GM19043 (cell line): ENCODE measurements around the gene CALML4.
"Not testable (repeated sequence)": the region's sequence is repeated elsewhere in the genome, so short reads cannot be mapped to it uniquely, and the experiment has no call there.

Experiments used
- ATAC-seq: cut with Tn5 transposase; IDR thresholded peaks from one replicate; pipeline ENCODE4 v1.9.1; 2021; ENCODE audit warnings: low read depth; ENCODE audit not compliant: unreplicated experiment

CALML4 gene

DNA sequence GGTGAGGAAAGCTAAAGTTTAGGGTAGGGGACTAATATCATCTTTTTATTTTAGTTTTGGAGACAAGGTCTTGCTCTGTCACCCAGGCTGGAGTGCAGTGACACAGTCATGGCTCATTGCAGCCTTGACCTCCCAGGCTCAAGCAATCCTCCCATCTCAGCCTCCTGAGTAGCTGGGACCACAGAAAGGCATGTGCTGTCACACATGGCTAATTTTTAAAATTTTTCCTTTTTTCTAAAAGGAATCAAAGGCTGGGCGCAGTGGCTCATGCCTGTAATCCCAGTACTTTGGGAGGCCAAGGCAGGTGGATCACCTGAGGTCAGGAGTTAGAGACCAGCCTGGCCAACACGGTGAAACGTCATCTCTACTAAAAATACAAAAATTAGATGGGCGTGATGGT lies 20.3 kb upstream of the CALML4 start:
- not testable (repeated sequence) for ATAC-seq

DNA sequence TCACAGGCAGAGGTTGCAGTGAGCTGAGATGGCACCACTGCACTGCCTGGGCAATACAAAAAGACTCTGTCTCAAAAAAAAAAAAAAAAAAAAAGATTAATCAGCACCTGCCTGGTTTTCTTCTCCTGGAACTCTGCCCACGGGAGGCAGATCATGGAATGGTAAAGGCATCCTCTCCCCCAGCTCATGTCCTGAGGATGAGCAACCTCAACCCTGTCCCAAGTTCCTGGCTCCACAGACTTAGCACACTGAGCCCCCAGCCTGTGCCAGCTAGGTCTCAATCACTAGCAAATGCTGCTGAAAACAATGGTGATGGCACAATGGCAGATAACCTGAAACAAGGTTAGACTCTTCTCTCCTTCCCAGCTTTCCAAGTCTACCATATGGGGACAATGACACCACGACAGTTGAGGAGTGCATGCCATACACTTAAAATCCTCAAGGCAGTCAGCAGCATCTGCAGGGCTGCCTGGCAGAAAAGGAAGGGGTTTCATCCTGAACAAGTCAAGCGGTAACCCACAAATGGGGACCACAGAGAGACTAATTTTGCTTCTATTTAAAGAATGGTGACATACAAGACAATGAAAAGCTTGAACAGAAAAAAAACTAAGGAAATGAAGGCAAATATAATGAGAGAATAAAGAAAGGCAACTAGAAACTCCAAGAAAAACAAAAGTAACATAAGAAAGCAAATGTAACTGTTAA lies 19.6 kb upstream of the CALML4 start:
- no peak for ATAC-seq

DNA sequence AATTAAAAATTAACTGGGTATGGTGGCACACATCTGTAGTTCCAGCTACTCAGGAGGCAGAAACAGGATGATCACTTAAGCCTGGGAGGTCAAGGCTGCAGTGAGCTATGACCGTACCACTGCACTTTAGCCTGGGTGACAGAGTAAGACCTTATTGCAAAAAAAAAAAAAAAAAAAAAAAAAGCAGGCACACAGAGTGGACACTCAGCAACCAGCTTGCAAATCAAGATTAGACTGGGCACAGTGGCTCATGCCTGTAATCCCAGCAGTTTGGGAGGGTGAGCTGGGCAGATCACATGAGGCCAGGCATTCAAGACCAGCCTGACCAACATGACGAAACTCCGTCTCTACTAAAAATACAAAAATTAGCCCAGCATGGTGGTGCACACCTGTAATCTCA lies 19.0 kb upstream of the CALML4 start:
- no peak for ATAC-seq

DNA sequence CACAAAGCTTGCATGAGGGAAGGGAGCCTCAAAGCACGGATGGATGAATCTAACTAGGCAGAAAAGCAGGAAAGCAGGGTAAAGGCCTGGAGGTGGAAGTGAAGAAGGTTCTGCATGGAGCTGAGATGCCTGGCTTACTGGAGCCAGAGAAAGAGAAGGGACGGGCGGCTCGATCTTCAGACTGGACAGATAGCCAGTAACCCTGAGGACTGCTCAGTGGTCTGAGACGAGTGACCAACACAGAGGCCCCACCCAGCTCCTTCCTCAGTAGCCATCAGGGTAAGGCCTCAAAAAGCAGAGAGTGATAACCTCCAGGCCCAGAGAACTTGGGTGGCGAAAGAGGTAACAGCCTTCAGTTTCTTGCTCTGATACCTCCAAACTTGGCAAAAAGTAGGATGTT lies 18.0 kb upstream of the CALML4 start:
- ATAC-seq, result no peak

GRCh38 chr15:68222432-68222743 lies 17.3 kb upstream of the CALML4 start:
- ATAC-seq, result not testable (repeated sequence)

DNA sequence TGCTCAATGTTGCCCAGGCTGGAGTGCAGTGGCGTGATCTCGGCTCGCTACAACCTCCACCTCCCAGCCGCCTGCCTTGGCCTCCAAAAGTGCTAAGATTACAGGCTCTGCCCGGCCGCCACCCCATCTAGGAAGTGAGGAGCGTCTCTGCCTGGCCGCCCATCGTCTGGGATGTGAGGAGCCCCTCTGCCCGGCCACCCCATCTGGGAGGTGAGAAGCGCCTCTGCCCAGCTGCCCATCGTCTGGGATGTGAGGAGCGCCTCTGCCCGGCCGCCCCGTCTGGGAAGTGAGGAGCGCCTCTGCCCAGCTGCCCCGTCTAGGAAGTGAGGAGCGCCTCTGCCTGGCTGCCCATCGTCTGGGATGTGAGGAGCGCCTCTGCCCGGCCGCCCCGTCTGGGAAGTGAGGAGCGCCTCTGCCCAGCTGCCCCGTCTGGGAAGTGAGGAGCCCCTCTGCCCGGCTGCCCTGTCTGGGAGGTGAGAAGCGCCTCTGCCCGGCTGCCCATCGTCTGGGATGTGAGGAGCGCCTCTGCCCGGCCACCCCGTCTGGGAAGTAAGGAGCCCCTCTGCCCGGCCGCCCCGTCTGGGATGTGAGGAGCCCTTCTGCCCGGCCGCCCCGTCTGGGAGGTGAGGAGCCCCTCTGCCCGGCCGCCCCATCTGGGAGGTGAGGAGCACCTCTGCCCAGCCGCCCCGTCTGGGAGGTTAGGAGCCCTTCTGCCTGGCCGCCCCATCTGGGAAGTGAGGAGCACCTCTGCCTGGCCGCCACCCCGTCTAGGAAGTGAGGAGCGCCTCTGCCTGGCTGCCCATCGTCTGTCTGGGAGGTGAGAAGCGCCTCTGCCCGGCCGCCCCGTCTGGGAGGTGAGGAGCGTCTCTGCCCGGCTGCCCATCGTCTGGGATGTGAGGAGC lies 16.6 kb upstream of the CALML4 start:
- not testable (repeated sequence) for ATAC-seq

DNA sequence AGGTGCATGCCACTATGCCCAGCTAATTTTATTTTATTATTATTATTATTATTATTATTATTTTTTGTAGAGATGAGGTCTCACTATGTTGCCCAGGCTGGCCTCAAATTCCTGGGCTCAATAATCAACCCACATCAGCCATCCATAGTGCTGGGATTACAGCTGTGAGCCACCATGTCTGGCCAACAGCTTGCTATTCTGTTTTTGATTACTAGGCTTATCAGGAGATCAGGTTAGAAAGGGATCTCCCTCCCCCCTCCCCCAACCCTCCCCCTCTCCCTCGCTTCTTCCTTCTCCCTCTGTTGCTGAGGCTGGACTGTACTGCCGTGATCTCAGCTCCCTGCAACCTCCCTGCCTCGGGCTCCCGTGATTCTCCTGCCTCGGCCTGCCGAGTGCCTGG lies 15.8 kb upstream of the CALML4 start:
- ATAC-seq, result no peak

DNA sequence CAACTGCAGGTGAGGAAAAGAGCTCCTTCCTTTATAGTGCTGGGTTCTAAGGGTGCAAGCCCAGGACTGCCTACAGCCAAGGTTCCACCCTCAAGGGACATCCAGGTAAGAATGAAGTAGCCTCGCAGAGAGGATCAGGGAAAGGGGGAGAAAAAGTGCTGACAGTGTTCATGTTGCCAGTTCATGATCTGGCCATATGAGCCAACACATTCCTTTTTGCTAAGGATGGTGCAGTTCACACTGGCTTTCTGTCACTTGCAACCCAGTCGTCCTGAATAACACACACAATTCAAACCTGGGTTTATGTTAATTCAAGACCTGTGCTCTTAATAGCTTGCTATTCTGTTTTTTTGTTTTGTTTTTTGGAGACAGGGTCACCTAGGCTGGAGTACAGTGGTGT lies 15.4 kb upstream of the CALML4 start:
- no peak for ATAC-seq

- no peak for ATAC-seq
These were observed 14.0 kb upstream of the CALML4 start for GRCh38 chr15:68218847-68219798.

- no peak for ATAC-seq
These were observed 13.2 kb upstream of the CALML4 start for GRCh38 chr15:68218331-68218730.

DNA sequence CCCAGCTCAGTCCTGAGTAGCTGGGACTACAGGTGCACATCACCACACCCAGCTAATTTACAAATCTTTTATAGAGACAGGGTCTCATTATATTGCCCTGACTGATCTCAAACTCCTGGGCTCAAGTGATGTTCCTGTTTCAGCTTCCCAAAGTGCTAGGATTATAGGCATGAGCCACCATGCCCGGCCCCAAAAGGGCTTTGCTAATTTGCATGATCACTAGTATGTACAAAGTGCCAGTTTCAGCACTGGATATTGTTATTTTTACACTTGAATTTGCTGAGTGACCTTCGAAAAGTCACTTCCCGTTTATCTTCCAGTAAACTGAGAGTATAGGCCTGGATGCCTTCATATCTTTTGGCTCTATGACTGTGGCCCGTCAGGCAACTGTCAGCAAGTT lies 12.2 kb upstream of the CALML4 start:
- no peak for ATAC-seq

DNA sequence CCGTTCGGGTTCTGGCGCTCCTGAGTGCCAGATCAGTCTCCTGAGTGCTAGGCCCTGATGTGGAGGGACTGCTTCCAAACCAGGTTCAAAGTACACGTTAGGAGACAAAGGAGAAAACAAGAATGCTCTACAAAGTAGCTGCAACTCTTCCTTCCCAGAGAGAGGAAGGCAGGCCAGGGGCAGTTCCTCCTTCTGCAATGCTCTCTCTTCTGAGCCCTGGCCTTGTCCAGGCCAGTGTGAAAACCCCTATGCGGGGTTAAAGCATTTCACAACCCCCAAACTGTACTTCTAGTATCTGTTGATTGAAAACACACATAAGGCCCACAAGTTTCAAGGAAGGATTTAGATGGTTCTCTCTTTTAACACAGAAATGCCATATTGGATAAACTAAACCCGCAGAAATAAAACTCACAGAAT lies 9.7 kb upstream of the CALML4 start:
- no peak for ATAC-seq

- no peak for ATAC-seq
These were observed 9.1 kb upstream of the CALML4 start for GRCh38 chr15:68213991-68214837.

- ATAC-seq, result not testable (repeated sequence)
These were observed 8.3 kb upstream of the CALML4 start for GRCh38 chr15:68213491-68213845.

DNA sequence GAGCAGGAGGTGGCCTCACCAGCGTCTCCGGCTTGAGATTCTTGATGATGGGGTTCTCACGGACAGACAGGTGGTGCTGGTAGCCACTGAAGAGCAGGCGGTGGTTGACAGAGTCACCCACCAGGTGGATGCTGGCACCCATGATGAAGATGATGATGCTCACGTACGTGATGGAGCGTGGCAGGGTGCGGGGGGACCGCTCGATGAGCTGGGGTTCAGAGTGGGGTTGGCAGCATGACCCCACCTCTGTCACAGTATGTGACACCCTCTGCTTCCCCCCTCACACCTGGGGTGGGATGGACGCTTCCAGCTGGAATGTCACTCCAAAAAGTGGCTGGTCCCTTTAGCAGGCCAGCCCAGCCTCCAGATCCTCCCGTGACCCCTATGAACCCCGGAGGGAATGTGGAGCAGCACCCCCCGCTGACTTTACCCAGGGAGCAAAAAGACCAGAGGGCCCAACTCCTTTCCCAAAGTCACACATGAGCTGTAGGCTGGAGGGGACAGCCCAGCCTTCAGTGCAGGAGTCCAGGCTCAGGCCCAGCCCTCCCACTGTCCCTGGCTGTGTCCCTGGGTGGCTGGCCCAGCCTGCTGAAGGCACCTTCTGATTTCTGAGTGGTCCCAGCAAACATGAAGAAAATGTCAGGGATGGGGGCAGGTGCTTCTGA lies 6.7 kb upstream of the CALML4 start:
- no peak for ATAC-seq

- ATAC-seq, result no peak
These were observed 5.9 kb upstream of the CALML4 start for GRCh38 chr15:68210821-68211655.

DNA sequence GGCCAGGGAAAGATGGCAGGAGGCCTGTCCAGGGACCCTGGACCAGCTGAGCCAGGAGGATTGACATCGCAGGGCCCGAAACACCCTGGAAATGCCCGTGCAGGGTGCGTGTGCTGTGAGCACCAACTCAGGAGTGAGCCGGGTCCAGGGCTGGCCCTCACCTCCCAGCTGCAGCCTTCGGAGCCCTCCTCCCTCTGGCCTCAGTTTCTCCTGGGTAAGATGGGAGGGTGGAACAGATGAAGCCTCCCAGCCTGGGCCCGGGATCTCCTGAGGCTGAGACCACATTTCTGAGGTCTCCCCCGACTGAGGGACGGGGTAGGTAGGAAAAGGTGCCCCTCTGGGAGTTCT lies 5.3 kb upstream of the CALML4 start:
- ATAC-seq, result no peak

GRCh38 chr15:68209735-68210408 lies 4.7 kb upstream of the CALML4 start:
- no peak for ATAC-seq
